Pancreas (tissue), 8 donors: Measurements from ENCODE around the gene ZNF576. TPM values are rescaled to one million over a fixed set of nuclear protein-coding genes. Genes with fewer than 3 reads are reported as not detected.

Experiments
- polyA plus RNA-seq, 2 donors: library from polyadenylated mRNA; stranded (reverse); fragments of 200-250 nt; gene quantifications; one replicate each; pipeline ENCODE4 v1.2.3, GENCODE V29; 2013
- total RNA-seq, 6 donors: library from RNA; stranded (reverse); fragmentation: NEBNext Ultra II Directional in 4 of 6; extraction: Animal tissue kit (Norgen Biotek cat#: 25700) in 4 of 6; gene quantifications; one replicate each; pipeline versions ENCODE4 v1.2.1 to v1.2.4, GENCODE V29; 2021 to 2023
- donor health status: healthy with polysubstance abuse.
- donor health status: DM: no; HTN: no; CAD: no; lungs with moderate emphysema.
- donor health status: DM: no; HTN: no; CAD: no.
- donor health status: Bipolar disorder and iron deficiency.
- donor health status: DM: yes; HTN: yes; CAD: no.
- donor health status: DM: no; HTN: no; CAD: no.
- donor health status: DM: no; HTN: no; CAD: no.
- donor health status: DM: yes; HTN: yes; CAD: no.

The ZNF576 gene
- total and polyA plus RNA-seq, 8 donors, result 5.2 to 8.6 (median 6.7) TPM

Other genes starting within 250 kb of the ZNF576 start
- gene CD177, start 242.9 kb upstream of the ZNF576 start, total RNA-seq, result 1 to 10 TPM in 1 of 6 donors, under 1 TPM in 4, not detected in 1; 0.25 to 2.8 (median 0.28) TPM
- under 1 TPM; 0.14 to 0.42 TPM for gene CD177, start 242.9 kb upstream of the ZNF576 start, polyA plus RNA-seq
- gene TEX101, start 181.7 kb upstream of the ZNF576 start, total RNA-seq, result not detected
- gene TEX101, start 181.7 kb upstream of the ZNF576 start, polyA plus RNA-seq, result not detected
- under 1 TPM; 0.20 to 0.53 (median 0.31) TPM for gene LYPD3, start 131.0 kb upstream of the ZNF576 start, total RNA-seq
- gene LYPD3, start 131.0 kb upstream of the ZNF576 start, polyA plus RNA-seq, result 1 to 10 TPM in 1 of 2 donors, under 1 TPM in 1; 0.38 to 1.7 TPM
- 10 to 100 TPM in 2 of 6 donors, 1 to 10 TPM in 4; 7.2 to 12.8 (median 9.5) TPM for gene PHLDB3, start 91.8 kb upstream of the ZNF576 start, total RNA-seq
- gene PHLDB3, start 91.8 kb upstream of the ZNF576 start, polyA plus RNA-seq, result 10 to 100 TPM; 22.3 to 33.7 TPM
- 10 to 100 TPM in 5 of 6 donors, 1 to 10 TPM in 1; 8.7 to 21.3 (median 15.9) TPM for gene ETHE1, start 69.4 kb upstream of the ZNF576 start, total RNA-seq
- gene ETHE1, start 69.4 kb upstream of the ZNF576 start, polyA plus RNA-seq, result 10 to 100 TPM; 13.6 to 17.3 TPM
- gene ZNF575, start 63.4 kb upstream of the ZNF576 start, total RNA-seq, result 1 to 10 TPM in 5 of 6 donors, under 1 TPM in 1; 0.79 to 1.3 (median 1.2) TPM
- 1 to 10 TPM; 1.1 to 1.2 TPM for gene ZNF575, start 63.4 kb upstream of the ZNF576 start, polyA plus RNA-seq
- gene XRCC1, start 21.1 kb upstream of the ZNF576 start, total RNA-seq, result 10 to 100 TPM in 5 of 6 donors, 1 to 10 TPM in 1; 9.3 to 13.5 (median 12.0) TPM
- 10 to 100 TPM; 15.0 to 19.3 TPM for gene XRCC1, start 21.1 kb upstream of the ZNF576 start, polyA plus RNA-seq
- gene PINLYP, start 20.8 kb upstream of the ZNF576 start, total RNA-seq, result 1 to 10 TPM in 2 of 6 donors, under 1 TPM in 4; 0.51 to 1.5 (median 0.60) TPM
- gene PINLYP, start 20.8 kb upstream of the ZNF576 start, polyA plus RNA-seq, result 1 to 10 TPM; 5.2 to 7.2 TPM
- 10 to 100 TPM in 3 of 6 donors, 1 to 10 TPM in 3; 8.2 to 14.7 (median 11.0) TPM for gene IRGQ, start 461 bp upstream of the ZNF576 start, total RNA-seq
- 1 to 10 TPM; 4.3 to 6.1 TPM for gene IRGQ, start 461 bp upstream of the ZNF576 start, polyA plus RNA-seq
- gene SRRM5, start 15.5 kb downstream of the ZNF576 start, total RNA-seq, result under 1 TPM in 4 of 6 donors, not detected in 2; 0.06 to 0.28 (median 0.22) TPM
- gene SRRM5, start 15.5 kb downstream of the ZNF576 start, polyA plus RNA-seq, result 1 to 10 TPM in 1 of 2 donors, under 1 TPM in 1; 0.87 to 1.3 TPM
- gene ZNF428, start 23.0 kb downstream of the ZNF576 start, total RNA-seq, result 10 to 100 TPM; 12.0 to 23.7 (median 17.4) TPM
- gene ZNF428, start 23.0 kb downstream of the ZNF576 start, polyA plus RNA-seq, result 10 to 100 TPM; 35.9 to 55.0 TPM
- 10 to 100 TPM in 2 of 6 donors, 1 to 10 TPM in 4; 5.9 to 11.3 (median 7.5) TPM for gene CADM4, start 43.3 kb downstream of the ZNF576 start, total RNA-seq
- gene CADM4, start 43.3 kb downstream of the ZNF576 start, polyA plus RNA-seq, result 10 to 100 TPM in 1 of 2 donors, 1 to 10 TPM in 1; 9.8 to 10.5 TPM
- 10 to 100 TPM in 2 of 6 donors, 1 to 10 TPM in 4; 1.6 to 24.5 (median 3.1) TPM for gene PLAUR, start 73.6 kb downstream of the ZNF576 start, total RNA-seq
- gene PLAUR, start 73.6 kb downstream of the ZNF576 start, polyA plus RNA-seq, result 1 to 10 TPM; 4.4 to 5.1 TPM
- not detected for gene IRGC, start 119.5 kb downstream of the ZNF576 start, total RNA-seq
- gene IRGC, start 119.5 kb downstream of the ZNF576 start, polyA plus RNA-seq, result not detected
- 10 to 100 TPM in 3 of 6 donors, 1 to 10 TPM in 3; 6.6 to 20.1 (median 10.5) TPM for gene SMG9, start 158.4 kb downstream of the ZNF576 start, total RNA-seq
- gene SMG9, start 158.4 kb downstream of the ZNF576 start, polyA plus RNA-seq, result 10 to 100 TPM; 22.3 to 23.0 TPM
- gene KCNN4, start 184.4 kb downstream of the ZNF576 start, total RNA-seq, result 1 to 10 TPM in 3 of 6 donors, under 1 TPM in 3; 0.43 to 2.6 (median 0.82) TPM
- gene KCNN4, start 184.4 kb downstream of the ZNF576 start, polyA plus RNA-seq, result 1 to 10 TPM; 1.3 to 1.5 TPM
- 1 to 10 TPM in 1 of 6 donors, under 1 TPM in 5; 0.09 to 1.2 (median 0.24) TPM for gene LYPD5, start 205.9 kb downstream of the ZNF576 start, total RNA-seq
- under 1 TPM; 0.42 to 0.49 TPM for gene LYPD5, start 205.9 kb downstream of the ZNF576 start, polyA plus RNA-seq
- 1 to 10 TPM; 3.0 to 7.7 (median 3.9) TPM for gene ZNF283, start 230.7 kb downstream of the ZNF576 start, total RNA-seq
- gene ZNF283, start 230.7 kb downstream of the ZNF576 start, polyA plus RNA-seq, result 1 to 10 TPM; 1.9 to 2.0 TPM